HepG2 (cell line): ENCODE results near the gene BAHCC1. TPM values are rescaled to one million over a fixed set of nuclear protein-coding genes. Genes with fewer than 3 reads are reported as not detected.

Experiments used
- GATA4 ChIP-seq: sonication (generic); IDR thresholded peaks from 2 replicates; pipeline ENCODE4 v1.6.1; 2016; ENCODE audit warnings: antibody characterized with exemption, low read depth, borderline replicate concordance
- HES4 ChIP-seq: sonication (generic); formaldehyde crosslinking; IDR thresholded peaks from 2 replicates; pipeline ENCODE4 v1.9.0; 2021; ENCODE audit warnings: mild to moderate bottlenecking, missing genetic modification reagents, borderline replicate concordance
- PAX8 ChIP-seq: sonication (generic); formaldehyde crosslinking; IDR thresholded peaks from 2 replicates; pipeline ENCODE4 v1.8.0; 2022; ENCODE audit warnings: mild to moderate bottlenecking, missing genetic modification reagents, borderline replicate concordance
- PRDM10 ChIP-seq: sonication (generic); formaldehyde crosslinking; IDR thresholded peaks from 2 replicates; pipeline ENCODE4 v1.4.0; 2020; ENCODE audit warnings: low read depth, missing genetic modification reagents
- RERE ChIP-seq: IDR thresholded peaks from 2 replicates; pipeline ENCODE4 v1.6.1; 2016; ENCODE audit warnings: low read depth, missing genetic modification reagents, missing compliant biosample characterization
- TCF12 ChIP-seq, 2 experiments: fragments of 450-650 bp in 1 of 2; sonication (generic) in 1 of 2; formaldehyde crosslinking in 1 of 2; IDR thresholded peaks; 2 replicates each; pipeline versions ENCODE4 v1.6.1 to v1.8.0; 2017 to 2022; ENCODE audit warnings: antibody characterized with exemption in 1 of 2, mild to moderate bottlenecking in 1 of 2, missing genetic modification reagents in 1 of 2, moderate library complexity in 1 of 2
- ZBTB2 ChIP-seq: sonication (generic); formaldehyde crosslinking; IDR thresholded peaks from 2 replicates; pipeline ENCODE4 v1.8.0; 2022; ENCODE audit warnings: low read depth, missing genetic modification reagents
- ZBTB4 ChIP-seq: sonication (generic); formaldehyde crosslinking; IDR thresholded peaks from 2 replicates; pipeline ENCODE4 v1.4.0; 2020; ENCODE audit warnings: missing genetic modification reagents, mild to moderate bottlenecking, borderline replicate concordance
- ZFP36L2 ChIP-seq: sonication (generic); formaldehyde crosslinking; IDR thresholded peaks from 2 replicates; pipeline ENCODE4 v1.4.0; 2020; ENCODE audit warnings: missing genetic modification reagents
- ZNF598 ChIP-seq: sonication (generic); formaldehyde crosslinking; IDR thresholded peaks from 2 replicates; pipeline ENCODE4 v1.5.1; 2020; ENCODE audit warnings: mild to moderate bottlenecking, missing genetic modification reagents, borderline replicate concordance
- ZNF691 ChIP-seq: sonication (generic); formaldehyde crosslinking; IDR thresholded peaks from 2 replicates; pipeline ENCODE4 v1.4.0; 2020; ENCODE audit warnings: missing genetic modification reagents, low read depth, mild to moderate bottlenecking, borderline replicate concordance
- polyA plus RNA-seq, 8 experiments: library from polyadenylated mRNA; depleted of rRNA in 3 of 8; stranded (reverse) in 7 of 8; unstranded in 1 of 8; fragments of >200 nt; fragmentation: Illumina TruSeq in 4 of 8; extraction: Trizol in 4 of 8; gene quantifications; 2 replicates each; pipeline versions ENCODE4 v1.2.1 to v1.2.3, GENCODE V29; 2011 to 2016; ENCODE audit warnings: low read depth in 4 of 8, missing spikeins in 1 of 8, mixed read lengths in 1 of 8; ENCODE audit not compliant: insufficient read depth in 1 of 8
- total RNA-seq, 5 experiments: library from RNA; depleted of rRNA; stranded (reverse); fragments of >200 nt; fragmentation: Illumina TruSeq; extraction: Trizol; gene quantifications; 2 replicates each; pipeline ENCODE4 v1.2.3, GENCODE V29; 2016; ENCODE audit warnings: low read depth in 1 of 5

The BAHCC1 gene
- total and polyA plus RNA-seq, 2 of the 13 experiments (the other 11 are each of a cell fraction or from before 2014, with no cell fraction given), result 1.4 to 1.7 TPM

GRCh38 chr17:81512562-81513371 lies 117.5 kb downstream of the BAHCC1 start, which contains the start of gene ACTG1 (continued):
- peak; percentile 97 for TF ChIP-seq HES4 (CRISPR knock-in tag)
- peak; percentile 84; the same call in 1 of the 2 replicates for TF ChIP-seq GATA4
- peak; percentile 48 for TF ChIP-seq ZBTB2 (CRISPR knock-in tag)
- no peak; the same call in 1 of the 2 replicates for TF ChIP-seq PAX8 (CRISPR knock-in tag)
- TF ChIP-seq TCF12 (IDR thresholded peaks at IDR 0.05), result no peak
- peak; percentile 81; the same call in 1 of the 2 replicates for TF ChIP-seq TCF12 (CRISPR knock-in tag; IDR thresholded peaks at IDR 0.05)
- 0 out of 2 replicates have a peak, but pooled peaks have one; percentile 22 for TF ChIP-seq RERE (CRISPR knock-in tag)
- TF ChIP-seq ZNF598, result no peak
- no peak for TF ChIP-seq ZBTB4 (CRISPR knock-in tag)
- TF ChIP-seq PRDM10 (CRISPR knock-in tag), result no peak
- peak; percentile 83; the same call in 1 of the 2 replicates for TF ChIP-seq ZFP36L2 (CRISPR knock-in tag)
- peak; percentile 61; the same call in 1 of the 2 replicates for TF ChIP-seq ZNF691 (CRISPR knock-in tag)
